GM12865 (cell line): ENCODE measurements around the gene POLR1C.

Source experiments
- DNase-seq: peaks from one replicate; pipeline ENCODE4 v3.0.0; 2010; ENCODE audit warnings: low read depth
- H3K4me3 ChIP-seq: 2 replicates; pipeline ENCODE4 v1.5.1; 2011; ENCODE audit warnings: mild to moderate bottlenecking, low read depth, low read length, control low read depth
- CTCF ChIP-seq: IDR thresholded peaks from 2 replicates; pipeline ENCODE4 v1.5.1; 2011; ENCODE audit warnings: low read length, control low read depth, low read depth, inconsistent platforms; ENCODE audit not compliant: insufficient read depth; ENCODE audit errors: missing control alignments

Gene POLR1C

GRCh38 chr6:43510827-43511163 is 6.1 kb upstream of the POLR1C start:
- no peak for DNase-seq
- TF ChIP-seq CTCF, result no peak
- H3K4me3 ChIP-seq, result no peak overlapping the region

- DNase-seq, result no peak
- H3K4me3 ChIP-seq, result no peak overlapping the region
- TF ChIP-seq CTCF, result no peak
These were observed 5.0 kb upstream of the POLR1C start for GRCh38 chr6:43511824-43512415.

- no peak for TF ChIP-seq CTCF
- DNase-seq, result no peak
- peak overlapping the region; percentile 93 for H3K4me3 ChIP-seq
These were observed 1.1 kb upstream of the POLR1C start for GRCh38 chr6:43515808-43516207.

GRCh38 chr6:43516367-43516696 is 557 bp upstream of the POLR1C start:
- H3K4me3 ChIP-seq, result peak overlapping the region; percentile 93
- no peak for DNase-seq
- TF ChIP-seq CTCF, result no peak

GRCh38 chr6:43517505-43518357 is 842 bp downstream of the POLR1C start:
- TF ChIP-seq CTCF, result no peak
- peak overlapping the region; percentile 93 for H3K4me3 ChIP-seq
- DNase-seq, result peak; percentile 35

- no peak overlapping the region for H3K4me3 ChIP-seq
- no peak for DNase-seq
These were observed 3.2 kb downstream of the POLR1C start for GRCh38 chr6:43520097-43520496.

More at GRCh38 chr6:43520097-43520496, 3.2 kb downstream of the POLR1C start:
- no peak for TF ChIP-seq CTCF
